Left renal cortex interstitium (tissue), 4 donors: Measurements from ENCODE around the gene RAD50. TPM values are rescaled to one million over a fixed set of nuclear protein-coding genes. Genes with fewer than 3 reads are reported as not detected.

ENCODE experiments used
- DNase-seq, 4 donors: peaks; one replicate each; pipeline ENCODE4 v3.0.0-alpha.2; 2013; ENCODE audit warnings: low read depth in 4 of 4, low spot score in 2 of 4, missing footprints in 1 of 4
- polyA plus RNA-seq, 4 donors: library from polyadenylated mRNA; unstranded; fragments of 120-200 nt; gene quantifications; one replicate each; pipeline ENCODE4 v1.2.1, GENCODE V29; 2013; ENCODE audit not compliant: insufficient read length in 4 of 4

The RAD50 gene
- polyA plus RNA-seq, 4 donors = 43.4 to 50.8 (median 47.0) TPM

DNA sequence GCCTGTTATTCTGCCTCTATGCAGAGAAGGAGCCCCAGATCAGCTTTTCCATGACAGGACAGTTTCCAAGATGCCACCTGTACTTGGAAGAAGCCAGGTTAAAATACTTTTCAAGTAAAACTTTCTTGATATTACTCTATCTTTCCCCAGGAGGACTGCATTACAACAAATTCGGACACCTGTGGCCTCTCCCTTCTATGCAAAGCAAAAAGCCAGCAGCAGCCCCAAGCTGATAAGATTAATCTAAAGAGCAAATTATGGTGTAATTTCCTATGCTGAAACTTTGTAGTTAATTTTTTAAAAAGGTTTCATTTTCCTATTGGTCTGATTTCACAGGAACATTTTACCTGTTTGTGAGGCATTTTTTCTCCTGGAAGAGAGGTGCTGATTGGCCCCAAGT, 116.7 kb downstream of the RAD50 start:
- no peak for DNase-seq

DNA sequence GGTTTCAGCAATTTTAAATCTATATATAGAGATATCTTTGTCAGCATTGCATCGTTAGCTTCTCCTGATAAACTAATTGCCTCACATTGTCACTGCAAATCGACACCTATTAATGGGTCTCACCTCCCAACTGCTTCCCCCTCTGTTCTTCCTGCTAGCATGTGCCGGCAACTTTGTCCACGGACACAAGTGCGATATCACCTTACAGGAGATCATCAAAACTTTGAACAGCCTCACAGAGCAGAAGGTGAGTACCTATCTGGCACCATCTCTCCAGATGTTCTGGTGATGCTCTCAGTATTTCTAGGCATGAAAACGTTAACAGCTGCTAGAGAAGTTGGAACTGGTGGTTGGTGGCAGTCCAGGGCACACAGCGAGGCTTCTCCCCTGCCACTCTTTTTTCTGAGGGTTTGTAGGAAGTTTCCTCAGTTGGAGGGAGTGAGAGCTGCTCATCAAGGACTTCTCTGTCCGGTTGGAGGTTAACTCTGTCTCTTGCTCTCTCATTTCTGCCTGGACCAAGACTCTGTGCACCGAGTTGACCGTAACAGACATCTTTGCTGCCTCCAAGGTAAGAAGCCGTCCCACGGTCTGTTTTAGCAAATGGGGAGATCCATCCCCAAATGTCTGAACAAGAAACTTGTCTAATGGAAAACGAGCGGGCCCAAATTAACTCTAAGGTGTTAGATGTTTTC, 117.3 kb downstream of the RAD50 start, which contains the start of gene IL4:
Gene IL4 (plus strand): TSS at position 51 of the 692 bp plus-strand sequence. CDS start 62 bp downstream, at position 113.
- no peak for DNase-seq

DNA sequence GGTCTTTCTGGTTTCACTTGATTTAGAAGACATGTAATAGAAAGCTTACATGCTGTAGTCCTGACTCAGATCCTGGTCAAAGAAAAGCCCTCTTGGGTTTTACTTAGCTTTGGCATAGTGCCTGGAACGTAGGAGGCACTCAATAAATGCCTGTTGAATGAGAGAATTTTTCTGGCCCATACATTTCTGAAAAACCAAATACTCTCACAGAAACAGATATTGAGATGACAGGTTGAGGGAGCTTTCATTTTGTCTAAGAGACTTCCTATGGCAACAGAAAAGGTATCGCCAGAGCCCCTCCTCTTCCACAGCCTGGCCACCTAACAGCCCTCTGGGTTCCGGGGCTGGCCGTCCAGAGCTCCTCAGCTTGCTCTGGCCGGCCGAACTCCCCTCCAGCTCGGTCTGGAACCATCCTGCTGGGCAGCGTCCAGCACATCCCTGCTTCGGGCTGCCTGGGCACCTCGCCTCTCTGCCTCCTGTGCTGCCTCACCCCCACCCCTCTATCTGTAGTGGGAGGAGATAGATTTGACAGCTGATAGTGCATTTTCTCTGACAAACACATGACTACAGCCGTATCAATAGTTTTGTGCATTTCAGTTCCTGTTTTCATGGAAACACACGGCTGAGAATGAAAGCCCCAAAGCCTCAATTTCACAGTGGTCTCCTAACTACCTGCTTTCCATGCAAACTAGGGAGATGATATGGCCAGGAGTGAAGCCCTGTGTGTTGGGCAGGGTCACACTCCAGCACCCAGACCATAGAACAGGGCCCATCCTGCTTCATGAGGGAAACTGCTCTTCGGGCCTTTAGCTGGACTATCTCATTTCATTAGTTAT, 118.1 kb downstream of the RAD50 start:
- DNase-seq = no peak

DNA sequence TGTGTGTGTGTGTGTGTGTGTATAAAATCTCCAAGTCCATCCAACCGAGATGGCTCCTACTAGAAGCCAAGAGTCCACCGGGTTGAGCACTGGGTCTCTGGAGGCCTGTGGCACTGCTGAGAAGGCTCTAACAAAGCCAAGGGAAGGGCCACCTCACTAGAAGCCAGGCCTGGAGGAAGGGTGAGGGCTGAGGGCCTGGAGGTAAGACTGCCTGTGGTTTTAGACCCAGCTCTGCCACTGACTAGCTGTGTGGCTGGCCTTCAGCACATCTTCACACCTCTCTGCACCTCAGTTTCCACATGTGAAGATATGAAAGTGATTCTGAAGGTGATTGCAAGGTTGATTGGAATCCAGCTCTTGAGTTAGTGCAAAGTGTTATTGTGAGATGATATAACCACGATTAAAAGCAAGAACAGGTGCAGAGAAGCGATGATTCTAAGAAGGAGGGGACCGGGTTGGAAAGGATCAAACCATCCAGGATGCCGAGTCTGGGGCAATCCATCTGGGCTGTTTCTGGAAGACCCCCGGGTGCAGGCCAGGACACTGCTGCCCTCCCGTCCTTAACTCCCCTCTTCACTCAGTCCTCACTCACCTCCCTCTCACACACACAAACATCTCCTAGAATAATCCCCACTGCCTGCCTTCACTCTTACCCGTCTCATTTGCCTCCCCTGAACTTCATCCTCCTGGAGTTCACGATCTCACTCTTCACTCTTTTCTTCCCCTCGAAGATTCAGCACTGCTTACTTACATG, 119.3 kb downstream of the RAD50 start:
- DNase-seq = no peak

DNA sequence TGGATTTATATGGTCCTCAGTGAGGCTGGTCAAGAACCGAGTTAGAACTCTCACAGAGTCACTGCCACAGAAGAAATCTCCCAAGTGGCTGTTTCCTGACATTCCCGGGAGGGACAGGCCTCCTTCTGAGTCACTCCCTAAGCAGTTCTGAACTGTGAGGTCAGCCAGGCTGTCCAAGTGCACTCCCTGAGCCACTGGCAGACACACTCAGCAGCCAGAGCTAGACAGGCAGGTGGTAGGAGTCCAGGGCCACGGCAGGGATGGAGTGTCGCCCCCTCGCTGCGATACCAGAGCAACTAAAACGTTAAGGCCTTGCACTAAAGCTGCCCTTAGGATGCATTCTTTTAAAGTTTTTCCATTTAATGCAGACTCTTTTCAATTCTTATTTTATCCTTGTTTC, 120.4 kb downstream of the RAD50 start:
- no peak for DNase-seq

DNA sequence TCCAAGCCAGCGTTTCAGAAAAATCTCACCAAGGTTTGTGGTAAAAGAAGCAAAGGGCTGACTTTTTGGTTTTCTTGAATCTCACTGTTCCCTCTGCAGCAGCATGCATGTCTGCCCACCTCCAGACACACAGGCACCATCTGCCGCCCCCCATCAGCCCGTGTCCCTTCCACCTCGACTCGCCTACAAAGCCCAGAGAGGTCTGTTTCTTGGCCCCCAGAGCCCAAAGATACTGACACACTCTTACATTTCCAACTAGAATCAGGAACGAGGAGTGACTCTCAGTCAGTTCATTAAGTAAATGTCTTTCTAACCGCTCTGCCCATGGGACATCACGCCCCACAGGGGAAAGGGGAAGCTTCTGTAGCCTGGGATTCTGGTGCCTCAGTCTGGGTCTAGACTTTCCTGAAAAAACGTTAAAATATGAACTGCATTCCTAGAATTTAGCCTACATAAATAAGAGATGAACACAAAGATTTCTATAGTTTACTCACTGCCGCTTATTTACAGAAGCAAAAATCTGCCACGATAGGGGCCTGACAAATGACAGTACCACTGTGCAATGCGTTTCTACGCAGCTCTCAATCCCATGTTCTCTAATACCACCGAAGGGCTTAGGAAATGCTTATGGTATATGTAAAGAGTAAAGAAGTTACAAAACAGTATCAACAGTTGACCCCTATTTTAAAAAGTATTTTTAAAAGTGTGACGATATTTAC, 121.1 kb downstream of the RAD50 start:
- no peak for DNase-seq

DNA sequence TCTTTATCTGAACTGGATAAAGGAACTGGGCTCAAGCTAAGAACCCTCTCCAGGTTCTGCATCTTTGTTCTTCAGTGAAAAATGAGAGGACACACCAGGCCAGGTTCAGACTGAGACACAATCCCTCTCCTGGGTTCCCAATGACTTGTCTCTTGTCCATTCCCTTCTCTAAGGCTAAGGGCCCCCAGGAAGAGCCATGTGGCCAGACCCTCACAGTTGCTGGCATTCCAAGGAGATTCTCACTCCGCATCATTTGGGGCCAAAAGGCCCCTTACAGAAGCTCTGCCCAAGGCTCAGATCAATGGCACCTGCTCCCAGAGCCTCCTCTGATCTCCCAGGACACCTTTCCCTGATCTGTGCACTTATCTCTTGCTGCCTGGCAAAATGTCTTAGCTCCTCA, 122.0 kb downstream of the RAD50 start:
- no peak for DNase-seq

DNA sequence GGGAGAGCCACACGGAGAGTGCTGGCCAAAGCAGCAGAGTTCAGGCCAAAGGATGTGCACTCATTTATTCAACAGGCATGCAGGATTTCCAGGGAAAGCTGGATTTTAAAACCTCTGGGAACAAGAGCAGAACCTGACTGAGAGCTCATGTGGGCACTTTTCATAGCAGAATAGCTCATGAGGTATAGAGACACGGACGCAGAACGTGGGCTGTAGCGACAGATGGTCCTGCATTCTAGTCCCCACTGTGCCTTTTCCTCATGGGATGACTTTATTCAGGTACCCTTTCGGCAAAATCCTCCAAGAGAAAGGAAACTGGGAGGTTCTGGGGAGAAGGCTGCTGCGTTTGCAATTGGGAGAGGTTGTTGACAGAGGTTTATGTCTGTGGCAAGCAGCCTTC, 122.4 kb downstream of the RAD50 start:
- no peak for DNase-seq

DNA sequence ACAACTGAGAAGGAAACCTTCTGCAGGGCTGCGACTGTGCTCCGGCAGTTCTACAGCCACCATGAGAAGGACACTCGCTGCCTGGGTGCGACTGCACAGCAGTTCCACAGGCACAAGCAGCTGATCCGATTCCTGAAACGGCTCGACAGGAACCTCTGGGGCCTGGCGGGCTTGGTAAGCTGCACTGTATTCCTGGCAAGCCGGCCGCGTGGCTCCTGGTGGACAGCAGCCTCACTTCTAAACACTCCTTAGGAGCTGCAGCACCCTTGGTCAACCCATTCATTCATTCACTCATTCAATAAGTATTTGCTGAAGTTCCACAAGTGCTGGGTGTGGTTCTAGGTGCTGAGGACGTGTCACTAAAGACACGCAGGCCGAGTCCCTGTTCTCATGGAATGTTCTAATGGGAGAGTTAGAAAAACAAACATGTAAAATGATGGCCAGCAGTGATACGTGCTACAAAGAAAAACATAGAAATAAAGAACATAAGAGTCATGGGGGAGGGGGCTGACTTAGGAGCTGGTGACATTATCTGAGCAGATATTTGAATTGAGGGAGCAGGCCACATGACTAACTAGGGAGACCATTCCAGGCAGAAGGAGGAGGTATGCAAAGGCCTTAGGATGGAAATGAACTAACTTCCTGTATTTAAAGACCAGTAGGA, 123.1 kb downstream of the RAD50 start:
- no peak for DNase-seq

DNA sequence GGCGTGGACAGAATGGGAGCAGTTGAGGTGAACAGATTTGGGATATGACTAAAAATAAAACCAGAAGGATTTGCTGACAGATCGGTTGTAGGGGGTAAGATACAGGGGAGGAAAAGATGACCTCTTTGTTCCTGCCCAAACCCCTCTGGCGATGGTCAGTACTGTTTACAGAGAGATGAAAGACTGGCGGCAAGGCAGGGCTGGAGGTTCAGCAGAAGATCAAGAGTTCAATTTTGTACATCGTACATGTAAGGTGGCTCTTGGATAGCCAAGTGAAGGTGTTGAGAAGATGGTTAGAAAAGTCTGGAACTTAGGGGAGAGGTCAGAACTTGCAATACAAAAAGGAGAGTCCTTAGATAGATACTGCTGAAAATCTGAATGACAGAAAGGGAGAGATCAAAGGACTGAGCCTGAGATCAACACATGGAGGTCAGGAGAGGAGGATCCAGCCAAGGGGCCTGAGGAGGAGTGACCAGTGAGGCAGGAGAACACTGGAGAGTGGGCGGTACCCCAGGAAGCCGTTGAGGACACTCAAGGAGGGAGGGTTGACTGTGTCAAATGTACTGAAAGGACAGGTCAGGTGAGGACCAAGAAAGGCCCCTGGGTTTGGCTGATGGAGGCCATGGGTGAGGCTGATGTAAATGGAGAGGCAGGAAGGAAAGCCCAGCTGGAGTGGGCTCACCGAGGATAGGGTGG, 124.2 kb downstream of the RAD50 start:
- no peak for DNase-seq

DNA sequence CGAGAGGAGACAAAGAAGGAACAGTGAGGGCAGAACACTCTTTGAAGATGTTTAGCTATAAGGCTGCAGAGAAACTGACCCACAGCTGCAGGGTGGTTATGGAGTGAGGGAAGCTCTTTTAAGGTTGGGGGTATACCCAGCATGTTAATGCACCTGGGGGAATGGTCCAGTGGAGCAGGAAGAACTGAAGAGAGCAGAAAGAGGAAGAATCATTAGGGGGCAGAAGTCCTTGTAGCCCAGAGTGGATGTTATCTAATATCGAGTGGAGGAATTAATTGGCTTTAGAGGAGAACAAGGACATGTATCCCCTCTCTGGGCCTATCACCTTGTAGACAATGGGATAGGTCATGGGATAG, 124.7 kb downstream of the RAD50 start:
- DNase-seq = no peak

DNA sequence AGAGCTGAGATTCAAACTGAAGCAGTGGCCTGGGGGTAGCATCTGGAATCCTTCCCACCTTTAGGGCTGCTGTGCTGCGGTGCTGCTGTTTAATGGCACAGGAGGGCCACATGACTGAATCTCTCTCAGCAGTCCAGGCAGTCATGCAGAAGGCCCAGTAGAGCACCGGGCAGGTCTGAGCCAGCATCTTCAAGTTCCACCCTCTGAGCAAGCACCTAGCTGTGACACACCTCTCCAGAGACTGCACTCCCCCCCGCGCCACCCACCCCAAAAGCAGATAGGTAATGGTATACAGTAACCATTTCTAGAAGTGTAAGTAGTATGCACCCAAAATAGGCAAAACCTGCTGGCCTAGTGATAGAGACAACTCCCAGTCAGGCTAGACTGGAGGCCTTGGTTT, 125.2 kb downstream of the RAD50 start:
- DNase-seq = no peak

DNA sequence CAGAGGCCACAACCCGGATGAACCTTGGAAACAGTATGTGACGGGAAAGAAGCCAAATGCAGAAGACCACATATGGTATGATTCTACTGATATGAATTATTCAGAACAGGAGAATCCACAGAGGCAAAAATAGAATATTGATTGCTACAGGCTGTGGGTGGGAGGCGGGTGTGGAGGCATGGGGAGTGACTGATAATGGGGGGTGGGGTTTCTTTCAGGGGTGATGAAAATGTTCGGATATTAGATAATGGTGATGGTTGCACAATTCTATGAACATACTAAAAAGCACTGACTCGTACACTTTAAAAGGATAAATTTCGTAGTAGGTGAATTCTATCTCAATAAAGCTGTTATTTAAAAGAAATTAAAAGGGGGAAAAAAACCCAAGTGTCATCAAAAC, 127.7 kb downstream of the RAD50 start:
- DNase-seq = no peak

DNA sequence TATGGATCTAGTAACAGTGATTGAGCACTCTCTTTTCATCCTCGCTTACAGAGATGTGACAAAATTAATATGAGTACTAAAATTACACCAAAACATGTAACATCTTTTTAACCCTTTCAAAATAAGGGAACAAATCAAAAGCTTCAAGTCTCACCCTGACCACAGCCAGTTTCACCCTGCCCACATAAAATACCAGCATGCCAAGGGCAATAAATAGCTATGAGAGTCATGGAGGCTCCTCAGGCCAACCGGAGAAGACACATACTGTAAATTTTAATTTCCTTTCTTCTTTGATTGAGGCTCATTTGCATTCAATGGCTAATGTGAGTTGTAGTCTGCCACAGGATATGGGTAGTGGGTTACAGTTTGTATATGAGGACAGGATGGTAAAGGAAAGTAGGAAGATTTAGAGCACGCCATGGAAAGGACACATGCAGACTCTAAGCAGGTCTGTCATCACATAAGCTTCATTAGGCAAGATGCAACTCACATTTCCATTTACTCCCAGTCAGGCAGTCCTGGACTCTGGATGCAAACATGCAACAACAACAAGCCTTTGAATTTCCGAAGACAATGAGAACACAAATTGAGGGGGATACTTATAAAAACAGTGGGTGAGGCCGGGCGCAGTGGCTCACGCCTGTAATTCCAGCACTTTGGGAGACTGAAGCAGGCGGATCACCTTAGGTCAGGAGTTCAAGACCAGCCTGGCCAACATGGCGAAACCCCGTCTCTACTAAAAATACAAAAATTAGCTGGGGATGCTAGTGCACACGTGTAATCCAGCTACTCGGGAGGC, 128.3 kb downstream of the RAD50 start:
- DNase-seq = no peak

DNA sequence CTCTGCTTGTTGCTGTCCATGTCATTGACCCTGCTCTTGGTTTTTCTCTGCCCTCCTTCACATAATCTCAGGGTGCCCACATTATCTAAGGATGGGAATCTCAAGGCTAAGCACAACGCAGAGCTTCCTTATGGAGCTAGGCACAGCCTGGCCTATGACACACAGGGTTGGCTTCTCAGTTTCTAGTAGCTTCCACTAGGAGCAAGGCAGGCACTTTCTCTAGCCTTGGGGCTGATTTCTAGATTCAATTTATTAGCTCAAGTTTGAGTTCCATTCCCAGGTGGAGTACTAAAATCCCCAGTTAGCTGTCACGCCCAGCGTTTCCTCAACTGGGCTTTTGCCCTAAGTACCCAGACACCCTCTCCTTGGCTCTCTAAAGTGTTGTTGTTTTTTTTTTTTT, 129.4 kb downstream of the RAD50 start:
- DNase-seq = no peak

DNA sequence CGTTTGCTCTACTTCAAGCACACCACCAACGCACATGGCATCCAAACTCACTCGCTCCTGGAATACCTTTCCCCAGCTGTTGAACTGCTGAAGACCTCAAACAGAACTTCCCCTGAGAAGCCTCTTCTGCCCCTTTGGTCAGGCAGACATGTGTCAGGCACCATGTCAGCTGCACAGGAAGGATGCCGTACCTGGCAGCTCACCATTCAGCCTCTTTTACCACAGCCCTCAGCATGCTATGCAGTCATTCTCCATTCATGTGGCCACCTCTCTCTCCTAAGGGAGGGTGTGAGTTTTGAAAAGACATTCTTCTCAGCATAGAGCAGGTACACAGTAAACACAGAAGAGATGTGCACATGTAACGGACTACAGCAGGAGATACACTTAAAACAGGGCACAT, 131.2 kb downstream of the RAD50 start:
- no peak for DNase-seq

DNA sequence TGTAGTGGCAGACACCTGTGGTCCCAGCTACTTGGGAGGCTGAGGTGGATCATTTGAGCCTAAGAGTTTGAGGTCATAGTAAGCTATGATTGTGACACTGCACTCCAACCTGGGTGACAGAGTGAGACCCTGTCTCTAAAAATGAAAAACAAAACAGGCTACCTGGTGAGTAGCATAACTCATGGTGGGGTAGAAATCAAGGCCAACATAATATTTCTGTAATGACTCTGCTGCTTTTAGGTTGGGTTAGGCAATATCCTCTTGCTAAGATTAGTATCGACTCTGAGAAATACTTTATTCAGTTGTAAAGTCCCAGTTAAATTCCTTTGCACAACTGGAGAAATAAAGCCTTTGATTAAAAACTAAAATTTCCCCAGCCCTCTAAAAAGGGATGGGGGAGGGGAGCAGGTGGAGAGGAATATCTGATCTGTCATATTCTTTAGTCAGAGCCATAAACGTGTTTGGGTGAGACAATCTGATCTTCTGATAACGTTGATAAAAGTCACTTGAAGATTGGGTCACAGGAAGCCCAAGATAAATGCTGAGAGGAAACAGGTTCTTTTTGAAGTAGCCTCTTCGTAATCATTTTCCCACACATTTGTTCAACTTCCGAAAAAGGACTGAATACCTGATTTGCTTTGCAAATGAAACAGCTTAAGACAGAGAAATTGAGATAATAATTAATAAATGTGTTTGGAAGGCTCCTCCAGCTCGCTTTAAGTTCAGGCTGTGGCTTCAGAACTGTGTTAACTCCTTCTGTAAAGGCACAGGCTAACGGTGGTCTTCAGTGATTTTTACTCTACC, 132.0 kb downstream of the RAD50 start:
- DNase-seq = no peak

DNA sequence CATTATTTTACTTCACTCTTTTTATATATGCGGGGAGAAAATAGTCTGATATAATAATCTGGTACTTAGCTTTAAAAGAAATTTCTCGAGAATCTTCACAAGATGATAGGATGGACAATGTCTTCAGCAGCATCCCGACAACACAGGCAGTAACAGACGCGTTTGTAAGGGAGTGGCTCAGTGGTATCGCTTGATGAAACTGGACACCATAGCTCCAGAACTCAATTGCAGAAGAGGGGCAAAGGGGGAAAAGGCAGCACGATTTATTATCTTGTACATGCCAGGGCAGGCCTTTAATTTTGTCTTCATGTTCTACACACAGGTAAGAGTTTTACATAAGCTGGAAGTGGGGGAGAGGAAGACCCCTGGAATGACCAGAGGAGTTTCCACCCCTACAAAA, 132.7 kb downstream of the RAD50 start:
- DNase-seq = peak in 2 of 4 donors; percentile 12 to 28
